K562 (cell line): ENCODE measurements around the gene TBC1D1. TPM values are rescaled to one million over a fixed set of nuclear protein-coding genes. Genes with fewer than 3 reads are reported as not detected.

Experiments used
- ATAC-seq: fragments of 200-7000 bp; cut with Tn5 transposase; 3 replicates; pipeline ENCODE4 v1.9.1; 2020; ENCODE audit warnings: moderate library complexity
- BruUV-seq: library from RNA; stranded (reverse); fragments of 400-500 nt; replicated peaks from 2 replicates; lab custom pipeline; 2021; lab: Mats Ljungman, UMichigan
- CTCF ChIA-PET: fragments of 300-600 bp; formaldehyde crosslinking; extraction: SDS; loops from one replicate; lab custom pipeline; 2021; ENCODE audit warnings: low intra/inter-chr PET ratio; lab: Yijun Ruan, JAX
- POLR2A ChIA-PET: fragments of 300-600, 350-650 bp; sonication (Branson Sonifier 250); formaldehyde crosslinking; extraction: SDS; loops from one replicate; lab custom pipeline; 2021; ENCODE audit warnings: antibody characterized with exemption, inconsistent platforms; lab: Yijun Ruan, JAX
- DNase-seq, 4 experiments: peaks; one replicate each; pipeline versions ENCODE4 v3.0.0 to v3.0.0-alpha.2; 2011 to 2018; ENCODE audit warnings: low spot score in 3 of 4, mixed read lengths in 3 of 4; ENCODE audit errors: extremely low read depth in 1 of 4
- FAIRE-seq: peaks from 2 replicates; lab custom pipeline; 2011; peaks lifted over from hg19 to GRCh38; lab: Jason Lieb, UNC
- H2AFZ ChIP-seq: 2 replicates; pipeline ENCODE4 v1.6.0; 2011; ENCODE audit warnings: low read depth, low read length, control low read depth, inconsistent platforms
- H3K27ac ChIP-seq: fragments of 200-600 bp; 3 replicates; pipeline ENCODE4 v1.8.0; 2011; ENCODE audit warnings: low read depth, mild to moderate bottlenecking, control low read depth, inconsistent platforms, low read length, moderate library complexity, mixed read lengths; ENCODE audit errors: extremely low read depth
- H3K27me3 ChIP-seq, 2 experiments: fragments of 300-600 bp in 1 of 2; 2 replicates in 1 of 2; 3 replicates in 1 of 2; pipeline versions ENCODE4 v1.6.0 to v1.8.0; 2011; ENCODE audit warnings: inconsistent platforms in 2 of 2, low read length in 2 of 2, mild to moderate bottlenecking in 1 of 2, mixed read lengths in 1 of 2, moderate library complexity in 1 of 2; ENCODE audit not compliant: control insufficient read depth in 2 of 2, insufficient read depth in 2 of 2
- H3K36me3 ChIP-seq: fragments of 300-600 bp; 3 replicates; pipeline ENCODE4 v1.8.0; 2011; ENCODE audit warnings: mild to moderate bottlenecking, low read length, inconsistent platforms; ENCODE audit not compliant: control insufficient read depth, insufficient read depth
- H3K4me1 ChIP-seq, 2 experiments: fragments of 200-600 bp in 1 of 2; replicated peaks in 1 of 2; 2 replicates in 1 of 2; 3 replicates in 1 of 2; pipeline versions ENCODE4 v1.5.1 to v1.8.0; 2011; ENCODE audit warnings: inconsistent platforms in 2 of 2, low read length in 2 of 2, mild to moderate bottlenecking in 1 of 2, mixed read lengths in 1 of 2, moderate library complexity in 1 of 2; ENCODE audit not compliant: control insufficient read depth in 2 of 2, insufficient read depth in 2 of 2
- H3K4me2 ChIP-seq: 2 replicates; pipeline ENCODE4 v1.6.1; 2011; ENCODE audit warnings: low read length, control low read depth, inconsistent platforms, mixed read lengths; ENCODE audit not compliant: insufficient read depth
- H3K4me3 ChIP-seq: fragments of 200-600 bp; sonication (generic), shearing (Covaris generic); 2 replicates; pipeline ENCODE4 v1.5.1; 2016; ENCODE audit warnings: control low read depth, inconsistent platforms
- H3K79me2 ChIP-seq: fragments of 200-600 bp; 3 replicates; pipeline ENCODE4 v1.8.0; 2011; ENCODE audit warnings: low read length, inconsistent platforms; ENCODE audit not compliant: control insufficient read depth, insufficient read depth
- H3K9ac ChIP-seq, 2 experiments: 2 replicates each; pipeline versions ENCODE4 v1.6.0 to v1.6.1; 2011; ENCODE audit warnings: low read depth in 2 of 2, low read length in 2 of 2, control low read depth in 1 of 2, inconsistent platforms in 1 of 2, mild to moderate bottlenecking in 1 of 2, mixed read lengths in 1 of 2; ENCODE audit not compliant: insufficient read depth in 1 of 2
- H3K9me1 ChIP-seq: one replicate; pipeline ENCODE4 v1.6.0; 2011; ENCODE audit warnings: inconsistent platforms, mild to moderate bottlenecking, low read length, moderate library complexity; ENCODE audit not compliant: control insufficient read depth, insufficient read depth
- H3K9me3 ChIP-seq: replicated peaks from 2 replicates; pipeline ENCODE4 v1.5.1; 2011; ENCODE audit warnings: low read depth, low read length, inconsistent platforms; ENCODE audit not compliant: control insufficient read depth, insufficient read depth
- H4K20me1 ChIP-seq: replicated peaks from 2 replicates; pipeline ENCODE4 v1.6.1; 2011; ENCODE audit warnings: low read length, inconsistent platforms, mixed read lengths; ENCODE audit not compliant: control insufficient read depth, insufficient read depth
- BCOR ChIP-seq: fragments of 450-650 bp; IDR thresholded peaks from 2 replicates; pipeline ENCODE4 v1.6.1; 2016
- CBX3 ChIP-seq, 2 experiments: IDR thresholded peaks; 1 replicate in 1 of 2; 2 replicates in 1 of 2; pipeline ENCODE4 v1.6.1; 2012; ENCODE audit warnings: inconsistent platforms in 2 of 2, low read length in 2 of 2, borderline replicate concordance in 1 of 2, control low read depth in 1 of 2
- CREB5 ChIP-seq: fragments of 250-450 bp; sonication (Bioruptor Pico); IDR thresholded peaks from 2 replicates; pipeline ENCODE4 v1.5.0; 2020; ENCODE audit warnings: mild to moderate bottlenecking
- FOXM1 ChIP-seq, 2 experiments: fragments of 450-650 bp in 1 of 2; sonication (generic) in 1 of 2; formaldehyde crosslinking in 1 of 2; IDR thresholded peaks; 2 replicates each; pipeline versions ENCODE4 v1.6.1 to v1.9.0; 2017 to 2022; ENCODE audit warnings: low read depth in 2 of 2, mild to moderate bottlenecking in 2 of 2, missing genetic modification reagents in 1 of 2, moderate library complexity in 1 of 2
- HMGXB4 ChIP-seq: sonication (generic); formaldehyde crosslinking; IDR thresholded peaks from 2 replicates; pipeline ENCODE4 v1.8.1; 2023; ENCODE audit warnings: mild to moderate bottlenecking, missing genetic modification reagents
- NFRKB ChIP-seq: fragments of 450-650 bp; IDR thresholded peaks from 2 replicates; pipeline ENCODE4 v1.6.1; 2016; ENCODE audit warnings: low read depth
- PRPF4 ChIP-seq: fragments of 200-400 bp; formaldehyde crosslinking; IDR thresholded peaks from one replicate; pipeline ENCODE4 v1.6.1; 2017; ENCODE audit warnings: low read length, low read depth, mild to moderate bottlenecking; ENCODE audit not compliant: insufficient read depth, poor library complexity, severe bottlenecking
- TCF15 ChIP-seq: fragments of 250-450 bp; sonication (Bioruptor Pico); IDR thresholded peaks from 2 replicates; pipeline ENCODE4 v1.8.0; 2022; ENCODE audit warnings: moderate library complexity, mild to moderate bottlenecking, inconsistent platforms
- TRIM28 ChIP-seq: fragments of 450-650 bp; IDR thresholded peaks from 2 replicates; pipeline ENCODE4 v1.6.1; 2017
- ZFX ChIP-seq: sonication (generic); formaldehyde crosslinking; IDR thresholded peaks from 2 replicates; pipeline ENCODE4 v1.8.0; 2022; ENCODE audit warnings: mild to moderate bottlenecking, missing genetic modification reagents, moderate library complexity
- ZNF316 ChIP-seq: fragments of 450-650 bp; IDR thresholded peaks from 2 replicates; pipeline ENCODE4 v1.6.1; 2016
- WGBS: fragments of 100-300 bp; shearing (Covaris generic); methylation state at CpG from one replicate; pipeline ENCODE4 v1.1.6; 2016; ENCODE audit warnings: low coverage, mixed read lengths; ENCODE audit not compliant: insufficient coverage; ENCODE audit errors: missing lambda C conversion rate; 5-methylcytosine and 5-hydroxymethylcytosine counted together
- in situ Hi-C: fragments of 300-500 bp; cut with MboI; formaldehyde crosslinking; loops from 4 replicates; pipeline ENCODE4 v1.15.0; 2018; ENCODE audit warnings: inconsistent platforms, mixed read lengths
- intact Hi-C: fragments of 100-400 bp; cut with micrococcal nuclease; formaldehyde crosslinking; loops from 2 replicates; pipeline ENCODE4 v1.14.2; 2022
- polyA plus RNA-seq, 8 experiments: library from polyadenylated mRNA; depleted of rRNA in 4 of 8; stranded (reverse) in 5 of 8; unstranded in 3 of 8; fragments of >200 nt; fragmentation: Nextera tagmentation in 2 of 8; fragmentation: Illumina TruSeq in 1 of 8; extraction: Ambion mirVana in 2 of 8; extraction: Trizol in 1 of 8; gene quantifications; 2 replicates each; pipeline versions ENCODE4 v1.2.1 to v1.2.3, GENCODE V29; 2011 to 2014; ENCODE audit warnings: inconsistent platforms in 1 of 8, missing spikeins in 1 of 8
- total RNA-seq, 7 experiments: library from RNA; depleted of rRNA in 6 of 7; stranded (reverse); fragments of >200 nt in 6 of 7; fragmentation: Illumina TruSeq in 2 of 7; extraction: Trizol in 2 of 7; gene quantifications; 2 replicates each; pipeline versions ENCODE4 v1.2.1 to v1.2.3, GENCODE V29; 2011 to 2021; ENCODE audit warnings: low replicate concordance in 1 of 7

Gene TBC1D1
- total and polyA plus RNA-seq, 9 of the 15 experiments (the other 6 are each of a cell fraction or from before 2014, with no cell fraction given), result 0.59 to 14.2 (median 8.8) TPM

- no peak for TF ChIP-seq ZFX
- TF ChIP-seq, all 486 proteins: peak for 11
These were observed 133.3 kb downstream of the TBC1D1 start (continued) for GRCh38 chr4:38024206-38024509.

- no peak overlapping the region for H3K4me3 ChIP-seq
- no peak for DNase-seq
- intact Hi-C loops, result no loop called here
- H3K27me3 ChIP-seq, result peaks cover 14 to 26% of the 10 kb centered on the region in 2 experiments; a peak in 4 of 5 replicates
- H3K9me3 ChIP-seq, result no peaks in the 10 kb centered on the region
- no peak overlapping the region for H3K27ac ChIP-seq
- H3K9me1 ChIP-seq, result no peaks in the 10 kb centered on the region
- H3K9ac ChIP-seq, result no peak overlapping the region
- no peaks in the 10 kb centered on the region for H3K36me3 ChIP-seq
- 22% methylated on average over 7 of the region's 7 CpGs for WGBS
- H2AFZ ChIP-seq, result no peak overlapping the region
- in situ Hi-C loops, result no loop called here
- H3K4me1 ChIP-seq, result no peaks in the 10 kb centered on the region
- no peak overlapping the region for H3K4me2 ChIP-seq
- ChIA-PET POLR2A (interaction anchor here (0.6 kb wide), 1 partner anchor 547 kb away, joined by 3 read pairs; no protein-coding TSS in a partner anchor), CTCF (no interaction called here)
- BruUV-seq, result no TSS peak
- no peak for FAIRE-seq
- no peak for ATAC-seq
- TF ChIP-seq BCOR, result no peak
- TF ChIP-seq TCF15, result no peak
- no peak for TF ChIP-seq CREB5 (CRISPR knock-in tag)
- no peak for TF ChIP-seq TRIM28
- no peak for TF ChIP-seq NFRKB
- no peak for TF ChIP-seq PRPF4
- TF ChIP-seq ZNF316, result no peak
- TF ChIP-seq CBX3 (IDR thresholded peaks at IDR 0.05; ENCODE audit: borderline replicate concordance in 1 of 2, low read length in 2 of 2), result no peak
- no peak for TF ChIP-seq FOXM1 (IDR thresholded peaks at IDR 0.05; ENCODE audit: low read depth)
- no peak for TF ChIP-seq FOXM1 (CRISPR knock-in tag; IDR thresholded peaks at IDR 0.05; ENCODE audit: low read depth)
- no peak for TF ChIP-seq HMGXB4 (CRISPR knock-in tag)
- H4K20me1 ChIP-seq, result no peaks in the 10 kb centered on the region; the same call in 1 of the 2 replicates
- H3K79me2 ChIP-seq, result no peaks in the 10 kb centered on the region
These were observed 134.8 kb downstream of the TBC1D1 start for GRCh38 chr4:38025665-38026064.
